H9 (cell line): ENCODE data around the gene LDHAL6B. TPM values are rescaled to one million over a fixed set of nuclear protein-coding genes. Genes with fewer than 3 reads are reported as not detected.

Experiments
- DNase-seq: peaks from one replicate; pipeline ENCODE4 v3.0.0-alpha.2; 2017
- H2AFZ ChIP-seq: one replicate; pipeline ENCODE4 v1.6.1; 2013; ENCODE audit warnings: mild to moderate bottlenecking, low read length, control low read depth, moderate library complexity
- H2AK5ac ChIP-seq: 2 replicates; pipeline ENCODE4 v1.6.1; 2013; ENCODE audit warnings: low read length, control low read depth, mixed read lengths; ENCODE audit not compliant: insufficient read length
- H2BK120ac ChIP-seq: one replicate; pipeline ENCODE4 v1.6.1; 2013; ENCODE audit warnings: low read depth, mild to moderate bottlenecking, low read length, control low read depth, inconsistent platforms; ENCODE audit not compliant: poor library complexity, severe bottlenecking
- H2BK12ac ChIP-seq: 2 replicates; pipeline ENCODE4 v1.6.1; 2013; ENCODE audit warnings: low read length, control low read depth, mixed read lengths, low read depth; ENCODE audit not compliant: insufficient read length
- H2BK15ac ChIP-seq: 2 replicates; pipeline ENCODE4 v1.6.1; 2013; ENCODE audit warnings: low read depth, low read length, control low read depth
- H2BK20ac ChIP-seq: one replicate; pipeline ENCODE4 v1.6.1; 2013; ENCODE audit warnings: low read depth, mild to moderate bottlenecking, low read length, control low read depth, inconsistent platforms; ENCODE audit not compliant: poor library complexity, severe bottlenecking
- H2BK5ac ChIP-seq: 2 replicates; pipeline ENCODE4 v1.6.1; 2013; ENCODE audit warnings: low read length, control low read depth, mixed read lengths; ENCODE audit not compliant: insufficient read length
- H3K14ac ChIP-seq: 2 replicates; pipeline ENCODE4 v1.6.1; 2013; ENCODE audit warnings: low read length, control low read depth; ENCODE audit not compliant: insufficient read depth
- H3K18ac ChIP-seq: 2 replicates; pipeline ENCODE4 v1.6.1; 2013; ENCODE audit warnings: low read depth, mild to moderate bottlenecking, mixed read lengths, low read length, control low read depth; ENCODE audit not compliant: insufficient read length
- H3K23ac ChIP-seq: 2 replicates; pipeline ENCODE4 v1.6.1; 2013; ENCODE audit warnings: low read length, control low read depth, mixed read lengths, low read depth; ENCODE audit not compliant: insufficient read length
- H3K23me2 ChIP-seq: 2 replicates; pipeline ENCODE4 v1.6.1; 2013; ENCODE audit warnings: low read depth, mild to moderate bottlenecking, mixed read lengths, low read length, control low read depth; ENCODE audit not compliant: insufficient read length, poor library complexity, severe bottlenecking
- H3K27ac ChIP-seq: 2 replicates; pipeline ENCODE4 v1.5.1; 2013; ENCODE audit warnings: low read length, control low read depth, mixed read lengths, low read depth; ENCODE audit not compliant: insufficient read length
- H3K27me3 ChIP-seq: 2 replicates; pipeline ENCODE4 v1.6.1; 2013; ENCODE audit warnings: low read length, control low read depth, inconsistent platforms; ENCODE audit not compliant: insufficient read depth
- H3K4ac ChIP-seq: 2 replicates; pipeline ENCODE4 v1.6.1; 2013; ENCODE audit warnings: low read depth, mild to moderate bottlenecking, control low read depth, inconsistent platforms, low read length, moderate library complexity
- H3K4me1 ChIP-seq: 2 replicates; pipeline ENCODE4 v1.6.1; 2013; ENCODE audit warnings: low read length, control low read depth, inconsistent platforms; ENCODE audit not compliant: insufficient read depth
- H3K4me2 ChIP-seq: 2 replicates; pipeline ENCODE4 v1.6.1; 2013; ENCODE audit warnings: low read length, control low read depth, mixed read lengths; ENCODE audit not compliant: insufficient read length, insufficient read depth
- H3K56ac ChIP-seq: 2 replicates; pipeline ENCODE4 v1.6.1; 2013; ENCODE audit warnings: low read depth, mild to moderate bottlenecking, mixed read lengths, low read length, control low read depth; ENCODE audit not compliant: insufficient read length
- H3K79me1 ChIP-seq: 2 replicates; pipeline ENCODE4 v1.6.1; 2013; ENCODE audit warnings: low read depth, mild to moderate bottlenecking, moderate library complexity, low read length, control low read depth, inconsistent platforms; ENCODE audit not compliant: insufficient read depth, poor library complexity, severe bottlenecking
- H3K79me2 ChIP-seq: 2 replicates; pipeline ENCODE4 v1.6.1; 2013; ENCODE audit warnings: low read length, control low read depth, inconsistent platforms; ENCODE audit not compliant: insufficient read depth
- H3K9ac ChIP-seq: 2 replicates; pipeline ENCODE4 v1.6.1; 2013; ENCODE audit warnings: low read length, control low read depth, mixed read lengths; ENCODE audit not compliant: insufficient read length; ENCODE audit errors: extremely low read depth
- H3K9me3 ChIP-seq: one replicate; pipeline ENCODE4 v1.6.1; 2013; ENCODE audit warnings: low read depth, low read length, inconsistent platforms; ENCODE audit not compliant: control insufficient read depth
- H3T11ph ChIP-seq: one replicate; pipeline ENCODE4 v1.6.1; 2013; ENCODE audit warnings: mild to moderate bottlenecking, low read length, control low read depth, inconsistent platforms
- H4K20me1 ChIP-seq: one replicate; pipeline ENCODE4 v1.6.1; 2013; ENCODE audit not compliant: control insufficient read depth, insufficient read length, insufficient read depth
- H4K5ac ChIP-seq: 2 replicates; pipeline ENCODE4 v1.6.1; 2013; ENCODE audit warnings: low read depth, mild to moderate bottlenecking, mixed read lengths, low read length, control low read depth; ENCODE audit not compliant: insufficient read length
- H4K8ac ChIP-seq: replicated peaks from 2 replicates; pipeline ENCODE4 v1.6.1; 2013; ENCODE audit warnings: low read length, control low read depth, mixed read lengths, low read depth; ENCODE audit not compliant: insufficient read length
- H4K91ac ChIP-seq: 2 replicates; pipeline ENCODE4 v1.6.1; 2013; ENCODE audit warnings: low read depth, mild to moderate bottlenecking, moderate library complexity, mixed read lengths, low read length, control low read depth; ENCODE audit not compliant: insufficient read length
- H3K27ac Mint-ChIP-seq, 3 experiments: 2 replicates in 2 of 3; 3 replicates in 1 of 3; pipeline ENCODE4 v1.8.0; 2020 to 2021; ENCODE audit warnings: mixed read lengths in 3 of 3, mild to moderate bottlenecking in 1 of 3, moderate library complexity in 1 of 3
- H3K27me3 Mint-ChIP-seq: 2 replicates; pipeline ENCODE4 v1.8.0; 2021; ENCODE audit warnings: low read depth, mild to moderate bottlenecking, moderate library complexity, mixed read lengths
- H3K36me3 Mint-ChIP-seq, 3 experiments: 2 replicates in 2 of 3; 3 replicates in 1 of 3; pipeline ENCODE4 v1.8.0; 2020 to 2021; ENCODE audit warnings: low read depth in 3 of 3, mixed read lengths in 3 of 3; ENCODE audit not compliant: insufficient read depth in 1 of 3
- H3K4me1 Mint-ChIP-seq, 2 experiments: 2 replicates each; pipeline ENCODE4 v1.8.0; 2020; ENCODE audit warnings: mixed read lengths in 2 of 2
- H3K4me3 Mint-ChIP-seq, 2 experiments: 2 replicates in 1 of 2; 3 replicates in 1 of 2; pipeline ENCODE4 v1.8.0; 2020 to 2021; ENCODE audit warnings: mild to moderate bottlenecking in 2 of 2, mixed read lengths in 2 of 2, moderate library complexity in 1 of 2
- H3K9me3 Mint-ChIP-seq, 2 experiments: 2 replicates in 1 of 2; 3 replicates in 1 of 2; pipeline ENCODE4 v1.8.0; 2020; ENCODE audit warnings: mild to moderate bottlenecking in 2 of 2, mixed read lengths in 2 of 2, moderate library complexity in 1 of 2
- WGBS: extraction: QIAGEN DNeasy Blood & Tissue Kit; methylation state at CpG from one replicate; pipeline ENCODE4 v1.1.7; 2013; ENCODE audit warnings: missing lambda C conversion rate, low lambda C conversion rate, mixed read lengths; ENCODE audit not compliant: insufficient read length; ENCODE audit errors: extremely low coverage; 5-methylcytosine and 5-hydroxymethylcytosine counted together
- total RNA-seq: library from RNA; stranded (reverse); gene quantifications from 2 replicates; pipeline ENCODE4 v1.2.1, GENCODE V29; 2021
- TF ChIP-seq, protein P1 (sequence below): fragments of 200-600 bp; sonication (generic); conservative IDR thresholded peaks from 3 replicates; pipeline ENCODE4 v1.8.0; 2021; ENCODE audit warnings: antibody characterized with exemption, mild to moderate bottlenecking

The LDHAL6B gene
- total RNA-seq, 1 experiment from 2014 or later = not detected

DNA sequence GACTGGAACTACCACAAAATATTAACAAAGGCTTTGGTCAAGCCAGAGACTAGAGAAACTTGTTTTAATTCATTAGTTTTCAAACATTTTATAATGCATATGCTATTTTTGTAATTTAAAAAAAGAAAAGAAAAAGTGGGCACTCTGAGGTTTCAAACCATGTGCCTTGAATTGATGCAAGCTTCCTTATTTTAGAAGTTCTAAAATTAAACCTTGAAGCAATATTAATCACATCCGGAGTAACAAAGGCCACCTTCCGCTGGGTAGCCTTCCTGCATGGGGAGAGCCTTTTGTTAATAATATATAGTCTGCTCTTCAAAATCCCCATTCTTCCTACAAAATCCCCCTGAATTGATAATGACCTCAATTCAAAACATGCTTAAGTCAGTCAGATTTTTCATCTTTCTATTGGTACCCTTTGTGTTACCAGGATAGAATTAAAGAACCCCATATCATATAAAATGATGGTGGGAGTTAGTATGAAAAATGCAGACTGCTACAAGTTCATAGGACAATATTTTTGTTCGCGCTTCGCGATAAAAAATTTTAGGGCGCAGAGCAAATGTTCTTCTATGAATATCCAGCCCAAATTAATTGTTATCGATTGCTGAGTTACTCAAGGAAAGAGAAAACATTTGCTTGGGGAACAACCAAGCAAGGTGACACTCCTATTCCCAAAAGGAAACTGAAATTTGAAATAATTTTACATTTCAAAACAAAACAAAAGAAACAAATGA is 30.6 kb downstream of the LDHAL6B start:
- no peak overlapping the region for H3K4ac ChIP-seq
- no peak overlapping the region for H3K27ac ChIP-seq
- H3K9me3 ChIP-seq = no peaks in the 10 kb centered on the region
- no peak overlapping the region for H3K18ac ChIP-seq
- no peak overlapping the region for H2BK20ac ChIP-seq
- no peak overlapping the region for H2BK5ac ChIP-seq
- no peak overlapping the region for H3K9ac ChIP-seq
- H3T11ph ChIP-seq = no peak overlapping the region
- no peak overlapping the region for H3K56ac ChIP-seq
- Mint-ChIP-seq H3K9me3 (no peaks in the 10 kb centered on the region), H3K27ac (no peak overlapping the region), H3K4me1 (peaks cover 17 to 20% of the 10 kb centered on the region in 2 experiments), H3K4me3 (no peak overlapping the region), H3K27me3 (no peaks in the 10 kb centered on the region), H3K36me3 (peaks cover 2 to 16% (median 16%) of the 10 kb centered on the region in 3 experiments)
- no CpG with 5 or more reads among the region's 8 CpGs for WGBS
- no peaks in the 10 kb centered on the region for H4K20me1 ChIP-seq
- no peak overlapping the region for H3K4me2 ChIP-seq
- H4K5ac ChIP-seq = no peak overlapping the region
- H3K4me1 ChIP-seq = peaks cover 3% of the 10 kb centered on the region; the same call in 1 of the 2 replicates
- no peaks in the 10 kb centered on the region for H3K27me3 ChIP-seq
- no peak overlapping the region for H2AFZ ChIP-seq
- no peak overlapping the region for H4K91ac ChIP-seq
- no peaks in the 10 kb centered on the region for H3K79me1 ChIP-seq
- no peak for DNase-seq
- no peak overlapping the region for H2BK120ac ChIP-seq
- TF ChIP-seq, protein P1, sequence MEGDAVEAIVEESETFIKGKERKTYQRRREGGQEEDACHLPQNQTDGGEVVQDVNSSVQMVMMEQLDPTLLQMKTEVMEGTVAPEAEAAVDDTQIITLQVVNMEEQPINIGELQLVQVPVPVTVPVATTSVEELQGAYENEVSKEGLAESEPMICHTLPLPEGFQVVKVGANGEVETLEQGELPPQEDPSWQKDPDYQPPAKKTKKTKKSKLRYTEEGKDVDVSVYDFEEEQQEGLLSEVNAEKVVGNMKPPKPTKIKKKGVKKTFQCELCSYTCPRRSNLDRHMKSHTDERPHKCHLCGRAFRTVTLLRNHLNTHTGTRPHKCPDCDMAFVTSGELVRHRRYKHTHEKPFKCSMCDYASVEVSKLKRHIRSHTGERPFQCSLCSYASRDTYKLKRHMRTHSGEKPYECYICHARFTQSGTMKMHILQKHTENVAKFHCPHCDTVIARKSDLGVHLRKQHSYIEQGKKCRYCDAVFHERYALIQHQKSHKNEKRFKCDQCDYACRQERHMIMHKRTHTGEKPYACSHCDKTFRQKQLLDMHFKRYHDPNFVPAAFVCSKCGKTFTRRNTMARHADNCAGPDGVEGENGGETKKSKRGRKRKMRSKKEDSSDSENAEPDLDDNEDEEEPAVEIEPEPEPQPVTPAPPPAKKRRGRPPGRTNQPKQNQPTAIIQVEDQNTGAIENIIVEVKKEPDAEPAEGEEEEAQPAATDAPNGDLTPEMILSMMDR = no peak
- no peak overlapping the region for H3K23ac ChIP-seq
- H3K14ac ChIP-seq = no peak overlapping the region
- no peak overlapping the region for H2AK5ac ChIP-seq
- no peak overlapping the region for H2BK12ac ChIP-seq
- H3K79me2 ChIP-seq = no peaks in the 10 kb centered on the region
- H4K8ac ChIP-seq = no peak overlapping the region
- no peaks in the 10 kb centered on the region for H3K23me2 ChIP-seq
- no peak overlapping the region for H2BK15ac ChIP-seq
